ACHN (cell line): Measurements from ENCODE around the gene ABCD1.
"Not testable (repeated sequence)": the region's sequence is repeated elsewhere in the genome, so short reads cannot be mapped to it uniquely, and the experiment has no call there.

Source experiments
- DNase-seq: peaks from one replicate; pipeline ENCODE4 v3.0.0-alpha.2; 2015
- in situ Hi-C: cut with HindIII; loops from 2 replicates; pipeline ENCODE4 v1.10.0; 2017; ENCODE audit warnings: low sequenced_read_pairs, low pct_ligation_motif_present, low pct_unique_long_range_greater_than_20kb

The ABCD1 gene

GRCh38 chrX:153692611-153693156, 32.0 kb upstream of the ABCD1 start:
- in situ Hi-C loops = no loop called here
- DNase-seq = no peak

GRCh38 chrX:153693216-153694086, 31.2 kb upstream of the ABCD1 start:
- in situ Hi-C loops = no loop called here
- no peak for DNase-seq

DNA sequence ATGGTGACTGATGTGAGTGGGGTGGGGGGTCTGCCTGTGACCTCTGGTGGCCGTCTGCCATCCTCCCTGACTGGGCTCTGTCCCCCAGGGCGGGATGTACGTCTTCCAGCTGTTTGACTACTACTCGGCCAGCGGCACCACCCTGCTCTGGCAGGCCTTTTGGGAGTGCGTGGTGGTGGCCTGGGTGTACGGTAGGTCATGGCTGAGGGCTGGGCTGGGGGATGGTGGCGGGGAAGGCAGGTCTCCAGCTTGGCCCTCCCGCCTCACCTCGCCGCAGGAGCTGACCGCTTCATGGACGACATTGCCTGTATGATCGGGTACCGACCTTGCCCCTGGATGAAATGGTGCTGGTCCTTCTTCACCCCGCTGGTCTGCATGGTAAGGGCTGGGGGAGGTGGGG, 30.4 kb upstream of the ABCD1 start:
- not testable (repeated sequence) for DNase-seq

GRCh38 chrX:153694687-153695270, 29.9 kb upstream of the ABCD1 start:
- DNase-seq = no peak
- in situ Hi-C loops = no loop called here

More for the DNA sequence above, 30.4 kb upstream of the ABCD1 start:
- in situ Hi-C loops = not testable (repeated sequence)

DNA sequence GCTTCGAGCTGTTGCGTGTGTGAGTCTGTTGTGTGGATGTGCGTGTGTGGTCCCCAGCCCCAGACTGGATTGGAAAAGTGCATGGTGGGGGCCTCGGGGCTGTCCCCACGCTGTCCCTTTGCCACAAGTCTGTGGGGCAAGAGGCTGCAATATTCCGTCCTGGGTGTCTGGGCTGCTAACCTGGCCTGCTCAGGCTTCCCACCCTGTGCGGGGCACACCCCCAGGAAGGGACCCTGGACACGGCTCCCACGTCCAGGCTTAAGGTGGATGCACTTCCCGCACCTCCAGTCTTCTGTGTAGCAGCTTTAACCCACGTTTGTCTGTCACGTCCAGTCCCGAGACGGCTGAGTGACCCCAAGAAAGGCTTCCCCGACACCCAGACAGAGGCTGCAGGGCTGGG, 28.6 kb upstream of the ABCD1 start:
- in situ Hi-C loops = no loop called here

DNA sequence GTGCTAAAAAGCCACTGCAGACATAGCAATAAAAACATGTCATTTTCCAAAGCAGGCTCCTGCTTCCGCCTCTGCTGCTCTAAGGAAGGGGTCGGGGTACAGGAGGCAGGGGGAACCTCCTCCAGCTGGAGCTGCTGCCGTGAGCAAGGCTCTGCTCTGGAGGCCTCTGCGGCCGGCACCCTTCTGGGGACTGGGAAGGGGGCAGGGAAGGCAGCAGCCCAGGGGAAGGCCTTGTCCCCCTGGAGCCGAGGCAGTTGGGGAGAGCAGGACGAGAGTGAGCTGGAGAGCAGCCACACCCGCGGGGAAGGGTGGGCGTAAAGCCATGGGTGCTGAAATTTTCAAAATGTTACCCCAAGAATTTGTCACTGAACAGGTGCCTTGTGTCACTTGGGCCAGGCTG, 28.1 kb upstream of the ABCD1 start:
- DNase-seq, in situ Hi-C loops: not testable (repeated sequence)

More for the DNA sequence above, 28.6 kb upstream of the ABCD1 start:
- DNase-seq = no peak

DNA sequence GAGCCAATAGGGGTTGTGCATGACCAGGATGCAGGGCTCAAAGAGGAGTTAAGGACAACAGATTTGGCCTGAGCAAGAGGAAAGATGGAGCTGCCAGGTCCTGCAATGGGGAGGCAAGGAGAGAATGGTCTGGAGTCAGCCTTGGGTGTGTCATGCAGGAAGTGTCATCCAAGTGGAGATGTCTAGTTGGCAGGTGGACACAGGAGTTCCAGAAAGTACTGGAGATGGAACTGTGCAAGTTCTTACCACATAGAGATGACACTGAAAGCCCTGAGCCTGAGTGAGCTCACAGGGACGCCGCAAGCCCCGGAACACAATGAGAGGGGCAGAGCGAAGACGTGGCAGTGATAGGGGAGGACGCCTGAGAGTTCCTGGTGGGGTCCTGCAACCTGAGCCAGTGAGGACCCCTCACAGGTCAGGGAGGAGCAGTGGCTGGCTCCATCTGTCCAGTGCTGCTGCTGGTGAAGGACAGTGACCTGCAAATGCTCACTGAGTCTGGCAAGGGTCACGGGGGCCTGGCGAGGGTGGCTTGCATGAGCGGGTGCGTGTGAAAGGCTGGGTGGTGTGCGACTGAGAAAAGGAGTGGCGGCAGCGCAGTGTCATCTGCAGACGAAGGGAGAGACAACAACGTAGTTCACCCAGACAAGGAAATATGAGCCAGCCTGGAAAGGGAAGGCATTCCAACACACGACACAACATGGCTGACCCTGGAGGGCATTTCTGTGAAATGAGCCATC, 27.5 kb upstream of the ABCD1 start:
- DNase-seq, in situ Hi-C loops: not testable (repeated sequence)

DNA sequence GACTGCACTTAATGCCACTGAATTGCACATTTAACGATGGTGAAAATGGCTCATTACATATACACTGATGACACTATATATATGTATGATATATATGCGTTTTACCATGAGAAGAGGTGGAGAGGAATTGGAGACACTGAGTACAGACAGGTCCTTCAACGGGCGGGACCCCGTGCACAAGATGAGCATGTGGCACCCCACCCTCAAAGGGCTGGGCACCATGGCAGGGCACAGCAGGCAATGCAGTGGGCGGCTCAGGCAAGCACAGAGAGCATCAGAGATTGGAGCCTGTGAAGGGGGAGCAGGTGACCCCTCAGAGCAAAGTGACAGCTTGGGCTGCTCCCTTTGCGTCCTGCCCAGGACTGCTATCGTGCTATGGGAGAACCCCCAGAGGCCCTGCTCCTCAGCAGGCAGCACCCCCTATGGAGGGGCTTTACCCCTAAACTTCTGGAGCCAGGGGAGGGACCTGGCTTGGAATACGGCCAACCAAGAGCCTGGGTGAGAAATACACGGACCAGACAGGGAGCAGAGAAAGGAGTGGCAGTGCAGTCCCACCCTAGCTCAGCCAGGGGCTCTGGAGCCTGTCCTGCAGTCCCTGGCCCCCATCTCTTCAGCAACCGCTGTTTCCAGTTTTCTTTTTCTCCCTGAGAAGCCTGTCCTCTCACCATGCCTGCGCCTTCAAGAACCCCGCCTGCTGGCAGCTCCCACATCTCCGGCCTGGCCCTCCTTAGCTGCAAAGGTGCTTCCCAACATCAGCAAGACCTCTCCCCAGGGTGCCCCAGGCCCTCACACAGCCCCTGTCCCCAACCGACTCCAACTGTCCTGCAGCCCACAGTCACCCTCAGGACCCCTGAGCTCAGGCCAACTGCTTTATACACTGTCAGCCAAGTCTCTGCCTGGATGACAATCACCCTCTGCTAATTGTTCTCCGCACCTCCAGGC, 26.5 kb upstream of the ABCD1 start:
- in situ Hi-C loops = no loop called here
- no peak for DNase-seq

- in situ Hi-C loops, DNase-seq: not testable (repeated sequence)
Measured at GRCh38 chrX:153699210-153699783, 25.4 kb upstream of the ABCD1 start.

DNA sequence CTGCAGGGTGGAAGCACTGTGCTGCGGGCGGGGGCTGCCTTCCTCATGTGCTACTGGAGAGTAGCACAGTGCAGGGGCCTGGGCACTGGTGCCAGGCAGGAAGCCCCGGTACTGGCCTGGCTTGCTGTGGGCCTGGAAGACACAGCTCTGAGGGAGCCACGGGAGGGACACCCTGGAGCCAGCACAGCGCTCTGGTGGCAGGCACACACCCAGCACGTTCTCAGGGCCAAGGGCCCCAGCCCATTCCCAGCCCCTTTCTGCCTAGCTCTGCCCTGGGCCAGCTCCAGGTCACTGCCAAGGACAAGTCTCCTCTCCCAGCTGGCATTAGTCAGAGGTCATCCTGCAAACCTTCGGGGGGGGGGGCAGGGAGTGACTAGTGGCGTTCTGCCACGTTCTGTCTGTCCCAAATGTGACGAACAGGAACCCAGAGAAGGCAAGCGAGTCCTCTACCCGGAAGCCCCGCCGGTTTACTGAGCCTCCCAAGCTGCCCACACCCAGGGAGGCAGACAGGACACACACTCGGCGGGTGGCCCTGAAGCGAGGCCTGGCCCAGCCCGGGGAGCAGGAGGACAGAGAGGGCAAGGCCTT, 24.8 kb upstream of the ABCD1 start:
- in situ Hi-C loops, DNase-seq: not testable (repeated sequence)

DNA sequence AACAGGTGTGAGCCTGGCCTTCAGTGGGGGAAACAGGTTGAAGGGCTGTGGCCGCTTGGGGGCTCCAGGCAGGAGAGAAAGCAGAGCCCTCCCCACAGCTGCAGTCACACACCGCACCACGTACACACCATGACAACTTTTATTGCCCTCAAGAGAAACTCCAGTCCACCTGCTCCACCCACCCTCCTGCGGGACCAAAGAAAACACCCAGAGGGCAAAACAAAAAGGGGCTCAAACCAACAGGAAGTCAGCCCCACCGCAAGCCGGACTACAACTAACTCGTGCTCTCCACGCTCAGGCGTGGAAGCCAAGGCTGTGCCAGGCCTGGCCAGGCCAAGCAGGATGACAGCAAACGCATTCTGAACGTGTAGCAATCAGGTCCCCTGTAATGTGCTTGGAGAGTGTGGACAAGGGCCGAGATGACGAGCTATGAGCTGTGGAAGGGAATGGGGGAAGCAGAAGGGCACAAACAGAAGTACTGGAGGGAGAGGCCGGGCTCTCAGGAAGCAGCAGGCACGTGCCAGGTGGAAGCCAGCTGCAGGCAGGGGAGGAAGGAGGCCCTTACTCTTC, 24.2 kb upstream of the ABCD1 start:
- no peak for DNase-seq
- in situ Hi-C loops = no loop called here

DNA sequence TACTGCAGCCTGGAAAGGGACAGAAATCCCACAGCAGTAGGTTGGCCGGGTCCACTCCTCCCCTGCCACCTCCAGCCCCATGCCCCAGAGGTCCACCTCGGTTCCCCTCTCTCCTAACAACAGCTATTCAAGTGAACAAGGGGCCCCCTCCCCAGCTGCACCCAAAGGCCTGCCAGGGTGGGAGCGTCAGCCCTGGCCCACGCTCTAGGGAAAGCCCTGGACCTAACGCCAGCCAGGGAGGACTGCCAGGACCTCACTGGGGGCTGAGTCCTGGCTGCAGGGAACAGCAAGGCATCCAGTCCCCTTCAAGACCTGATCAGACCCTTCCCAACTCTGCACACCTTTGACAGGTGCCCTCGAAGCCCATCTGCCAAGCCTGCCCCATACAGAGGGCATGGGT, 23.7 kb upstream of the ABCD1 start:
- in situ Hi-C loops = no loop called here
- no peak for DNase-seq

GRCh38 chrX:153701706-153702105, 22.9 kb upstream of the ABCD1 start:
- in situ Hi-C loops = no loop called here
- no peak for DNase-seq

DNA sequence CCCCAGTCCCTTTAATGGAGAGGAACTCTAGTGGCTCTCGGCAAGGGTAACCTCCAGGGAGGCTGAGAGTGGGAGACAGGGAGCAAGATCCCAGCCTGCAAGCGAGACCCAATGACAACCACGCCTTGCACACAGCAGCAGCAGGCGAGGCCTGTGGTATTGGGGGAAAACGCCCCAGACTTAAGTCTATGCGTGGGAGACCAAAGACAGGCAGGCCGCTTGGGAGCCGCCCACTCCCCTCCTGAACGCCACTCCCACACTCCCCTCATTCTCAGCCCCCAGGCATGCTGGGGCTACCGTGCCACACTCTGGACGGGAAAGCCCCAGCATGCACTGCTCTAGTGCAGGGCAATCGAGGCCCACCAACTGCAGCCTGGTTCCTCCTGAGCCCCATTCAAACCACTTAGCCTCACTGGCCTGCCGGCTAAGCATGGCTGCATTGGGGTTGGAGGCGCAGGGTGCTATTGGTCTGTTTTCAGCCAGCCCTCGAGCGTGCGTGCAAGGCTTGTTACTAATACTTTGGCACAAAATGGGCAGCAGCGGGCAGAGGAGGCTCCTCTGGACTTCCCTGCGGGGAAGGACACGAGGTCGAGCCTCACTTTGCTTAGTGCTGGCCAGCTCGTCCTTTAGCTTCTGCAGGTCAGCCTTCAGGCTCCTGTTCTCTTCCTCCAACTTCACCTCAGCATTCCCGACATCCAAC, 22.2 kb upstream of the ABCD1 start:
- in situ Hi-C loops = no loop called here
- DNase-seq = no peak

DNA sequence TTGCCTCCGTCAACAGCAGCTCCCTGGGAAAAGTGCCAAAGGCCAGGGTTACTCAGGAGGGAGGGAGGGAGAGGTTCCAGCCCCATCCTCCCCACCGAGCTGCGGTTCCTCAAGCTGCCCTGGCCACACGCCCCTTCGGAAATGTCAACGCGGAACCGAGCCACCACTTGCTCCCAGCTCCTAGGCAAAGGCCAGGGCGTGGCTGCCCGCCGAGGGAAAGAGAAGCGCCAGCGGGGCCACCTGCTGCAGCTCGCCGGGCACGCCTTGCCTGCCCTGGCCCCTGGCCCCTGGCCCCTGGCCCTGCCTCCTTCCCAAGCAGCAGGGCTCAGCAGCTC, 21.7 kb upstream of the ABCD1 start:
- in situ Hi-C loops = no loop called here
- no peak for DNase-seq

- in situ Hi-C loops = no loop called here
- no peak for DNase-seq
Measured at GRCh38 chrX:153704021-153704526, 20.6 kb upstream of the ABCD1 start.
